GM19193 (cell line): ENCODE measurements around the gene MIB2.

Experiments
- POLR2A ChIP-seq: IDR thresholded peaks from 4 replicates; pipeline ENCODE4 v1.6.1; 2011; ENCODE audit not compliant: insufficient read depth, insufficient read length; ENCODE audit errors: extremely low read depth

MIB2 gene

GRCh38 chr1:1593834-1594601, 21.3 kb upstream of the MIB2 start:
- no peak for TF ChIP-seq POLR2A

DNA sequence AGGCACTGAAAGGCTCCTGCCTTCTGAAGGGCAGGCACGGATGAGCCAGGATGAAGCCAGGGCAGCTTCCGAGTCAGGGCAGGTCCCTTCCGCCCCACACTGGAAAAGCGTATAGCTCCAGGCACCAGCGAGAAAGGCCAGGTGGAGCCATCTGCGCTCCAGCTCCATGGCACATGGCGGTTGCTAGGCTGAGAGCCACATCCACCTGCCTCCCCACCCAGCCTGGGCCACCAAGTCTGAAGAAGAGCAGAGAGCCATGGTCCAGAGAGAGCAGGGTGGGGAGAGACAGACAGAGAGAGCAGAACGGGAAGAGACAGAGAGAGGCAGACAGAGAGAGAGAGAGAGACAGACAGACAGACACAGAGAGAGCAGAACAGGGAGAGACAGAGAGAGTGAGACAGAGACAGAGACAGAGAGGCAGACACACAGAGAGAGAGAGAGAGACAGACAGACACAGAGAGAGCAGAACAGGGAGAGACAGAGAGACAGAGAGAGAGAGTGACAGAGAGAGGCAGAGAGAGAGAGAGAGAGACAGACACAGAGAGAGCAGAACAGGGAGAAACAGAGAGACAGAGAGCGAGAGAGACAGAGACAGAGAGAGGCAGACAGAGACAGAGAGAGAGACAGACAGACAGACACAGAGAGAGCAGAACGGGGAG, 20.6 kb upstream of the MIB2 start:
- TF ChIP-seq POLR2A, result no peak

DNA sequence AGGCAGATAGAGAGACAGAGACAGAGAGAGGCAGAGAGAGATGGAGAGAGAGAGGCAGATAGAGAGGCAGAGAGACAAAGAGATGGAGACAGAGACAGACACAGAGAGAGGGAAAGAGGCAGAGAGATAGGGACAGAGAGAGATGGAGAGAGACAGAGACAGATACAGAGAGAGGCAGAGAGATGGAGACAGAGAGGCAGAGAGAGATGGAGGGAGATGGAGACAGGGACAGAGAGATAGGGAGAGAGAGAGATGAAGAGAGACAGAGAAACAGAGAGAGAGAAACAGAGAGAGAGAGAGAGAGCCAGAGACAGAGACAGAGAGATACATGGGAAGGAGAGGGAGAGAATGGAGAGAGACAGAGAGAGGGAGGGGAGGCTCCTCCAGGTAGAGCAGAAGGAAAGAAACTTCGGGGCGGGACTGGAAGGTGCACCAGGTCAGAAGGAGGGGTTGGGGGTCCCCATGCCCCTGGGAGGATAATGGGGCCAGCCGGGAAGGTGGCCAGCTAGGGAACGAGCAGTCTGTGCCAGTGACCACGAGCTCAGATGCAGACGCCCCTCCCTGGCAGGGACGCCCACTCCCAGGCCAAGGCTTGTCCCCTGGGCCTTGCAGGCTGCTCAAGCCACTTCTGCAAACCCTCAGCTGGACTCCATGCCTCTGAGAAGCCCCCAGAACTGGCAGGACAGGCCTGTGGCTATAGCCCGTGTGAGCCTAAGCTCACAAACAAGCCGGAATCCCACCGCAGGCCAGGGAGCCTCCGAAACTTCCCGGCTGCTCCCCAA, 18.6 kb upstream of the MIB2 start:
- TF ChIP-seq POLR2A, result no peak

DNA sequence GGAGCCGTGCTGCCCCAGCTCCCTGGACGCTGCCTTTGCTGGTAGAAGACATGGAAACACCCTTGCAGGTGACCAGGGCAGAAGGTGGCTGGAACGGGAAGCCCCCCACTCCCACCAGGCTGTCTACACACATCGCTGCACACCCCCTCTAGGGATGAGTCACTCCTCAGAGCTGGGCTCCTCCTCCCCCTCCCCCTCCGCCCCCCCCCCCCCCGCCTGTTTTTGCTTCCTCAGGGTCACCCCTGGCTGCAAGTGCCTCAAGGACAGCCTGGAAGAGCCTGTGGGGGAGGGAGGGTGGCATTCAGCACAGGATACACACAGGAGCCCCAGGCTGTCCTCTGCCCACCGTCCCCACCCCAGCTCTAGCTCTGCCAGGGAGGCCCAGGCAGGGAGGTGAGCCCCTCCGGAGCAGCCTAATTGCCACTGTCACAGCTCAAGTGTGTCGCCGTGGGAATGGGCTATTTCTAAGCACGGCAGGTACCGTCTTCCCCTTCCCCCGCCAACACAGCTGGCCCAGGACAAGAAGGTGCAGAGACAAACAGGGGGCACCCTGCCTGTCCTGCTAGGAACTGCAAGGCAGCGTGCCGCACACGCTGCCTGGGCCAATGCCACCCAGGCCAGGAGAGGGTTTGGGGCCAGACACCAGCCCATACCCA, 17.9 kb upstream of the MIB2 start:
- no peak for TF ChIP-seq POLR2A

DNA sequence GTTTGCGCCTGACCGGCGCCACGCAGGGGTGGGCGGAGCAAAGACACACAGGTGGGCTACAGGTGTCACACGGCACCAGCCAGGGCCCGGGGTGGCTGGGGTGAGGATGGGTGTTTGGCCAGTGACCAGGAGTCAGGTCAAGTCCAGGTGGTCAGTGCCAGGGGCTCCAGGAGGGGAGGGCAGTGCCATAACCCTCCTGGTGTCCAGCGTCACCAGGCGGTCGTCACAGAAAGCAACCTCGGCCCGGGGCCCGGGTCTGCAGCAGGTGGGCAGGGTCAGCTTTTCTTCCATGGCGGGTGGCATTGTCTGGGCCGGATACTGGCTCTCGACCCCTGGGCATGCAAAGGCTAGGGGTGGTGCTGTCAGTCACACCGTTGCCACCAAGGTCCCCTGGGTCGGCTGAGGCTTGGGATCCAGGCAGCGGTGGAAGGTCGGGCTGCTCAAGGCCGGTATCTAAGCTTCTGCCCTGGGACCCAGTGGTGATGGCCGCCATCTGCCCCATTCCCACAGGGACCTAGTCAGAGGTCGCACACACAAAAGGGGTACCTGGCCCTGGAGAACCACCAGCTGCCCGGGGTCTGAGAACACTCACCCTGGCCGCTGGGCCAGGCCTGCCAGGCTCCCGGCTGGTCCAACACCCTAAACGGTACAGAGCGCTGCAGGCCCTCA, 17.1 kb upstream of the MIB2 start:
- TF ChIP-seq POLR2A, result no peak

DNA sequence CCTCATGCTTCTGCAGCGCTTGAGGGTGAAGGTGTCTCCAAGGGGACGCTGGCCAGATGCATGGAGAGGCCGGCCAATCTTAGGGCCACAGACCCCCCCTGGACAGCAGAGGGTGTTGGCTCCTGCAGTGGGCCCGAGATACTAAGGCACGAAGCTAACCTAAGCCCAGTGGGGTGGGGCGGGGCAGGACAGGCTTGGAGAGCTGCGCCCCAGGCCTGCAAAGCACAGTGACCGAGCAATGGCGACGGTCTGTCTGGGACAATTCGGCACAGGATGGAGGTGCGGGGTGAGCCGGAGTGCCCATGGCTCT, 16.6 kb upstream of the MIB2 start:
- TF ChIP-seq POLR2A, result no peak

- TF ChIP-seq POLR2A, result no peak
Observed at GRCh38 chr1:1599030-1599934, 16.0 kb upstream of the MIB2 start.

DNA sequence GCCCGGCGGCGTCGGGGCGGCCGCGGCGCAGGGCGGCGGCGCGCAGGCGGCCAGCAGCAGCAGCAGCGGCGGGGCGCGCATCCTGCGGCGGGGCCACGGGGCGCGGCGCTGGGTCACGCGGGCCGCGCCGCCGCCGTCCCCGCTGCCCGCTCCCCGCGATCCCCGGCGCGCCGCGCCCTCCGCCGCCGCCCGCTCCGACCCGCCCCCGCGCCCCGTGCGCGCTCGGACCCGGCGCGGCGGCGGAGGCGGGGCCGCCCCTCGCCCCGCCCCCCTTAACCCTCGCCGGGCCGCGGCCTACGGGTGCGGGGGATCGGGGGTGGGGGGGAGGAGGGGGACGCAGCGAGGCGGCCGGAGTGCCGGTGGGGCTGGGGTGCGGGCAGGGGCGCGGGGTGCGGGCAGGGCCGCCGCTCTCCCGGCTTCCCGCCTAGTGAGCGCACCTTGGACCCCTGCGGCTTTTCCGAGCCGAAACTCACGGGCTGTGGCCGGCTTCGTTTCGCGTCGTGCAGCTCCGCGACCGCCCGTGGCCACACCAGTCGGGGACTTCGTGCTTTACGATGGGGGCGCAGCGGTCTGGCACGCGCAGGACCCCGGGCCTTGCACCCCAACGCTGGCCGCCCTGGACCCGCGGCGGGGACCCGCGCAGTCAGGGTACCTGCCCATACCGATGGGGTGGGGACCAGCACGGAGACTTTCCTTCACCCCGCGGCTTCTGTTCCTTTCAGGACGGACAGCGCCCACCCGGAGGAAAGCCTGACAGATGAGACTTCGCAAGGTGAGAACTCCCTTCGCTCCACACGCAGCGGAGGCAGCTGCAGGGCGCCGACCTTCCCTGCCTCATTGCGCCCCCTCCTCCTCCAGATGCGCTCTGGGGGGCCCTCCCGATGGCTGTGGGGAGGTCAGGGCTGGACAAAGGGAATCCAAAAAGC, 15.1 kb upstream of the MIB2 start, which contains the start of gene FNDC10:
TSS of gene FNDC10 (minus strand) at position 201 of the 926 bp plus-strand sequence. CDS start at position 81, 120 bp downstream.
- no peak for TF ChIP-seq POLR2A

- no peak for TF ChIP-seq POLR2A
Observed at GRCh38 chr1:1600861-1601563, 14.3 kb upstream of the MIB2 start.

- TF ChIP-seq POLR2A, result no peak
Observed at GRCh38 chr1:1601564-1602303, 13.6 kb upstream of the MIB2 start.

GRCh38 chr1:1602304-1602967, 12.9 kb upstream of the MIB2 start:
- no peak for TF ChIP-seq POLR2A

- TF ChIP-seq POLR2A, result no peak
Observed at GRCh38 chr1:1602968-1603506, 12.3 kb upstream of the MIB2 start.
